Choroid plexus epithelial cell (primary cell): ENCODE results near the gene ADAMTS12.
"Not testable (repeated sequence)": the region's sequence is repeated elsewhere in the genome, so short reads cannot be mapped to it uniquely, and the experiment has no call there.

Experiments
- DNase-seq: peaks from one replicate; pipeline ENCODE4 v3.0.0-alpha.2; 2010; ENCODE audit warnings: low read depth
- H3K4me3 ChIP-seq: 2 replicates; pipeline ENCODE4 v1.5.1; 2011; ENCODE audit warnings: low read depth, mild to moderate bottlenecking, control low read depth, low read length, moderate library complexity
- TF ChIP-seq, protein P1 (sequence below): conservative IDR thresholded peaks from 2 replicates; pipeline ENCODE4 v1.5.1; 2011; ENCODE audit warnings: low read depth, mild to moderate bottlenecking, control low read depth, inconsistent platforms, low read length, moderate library complexity

Gene ADAMTS12

DNA sequence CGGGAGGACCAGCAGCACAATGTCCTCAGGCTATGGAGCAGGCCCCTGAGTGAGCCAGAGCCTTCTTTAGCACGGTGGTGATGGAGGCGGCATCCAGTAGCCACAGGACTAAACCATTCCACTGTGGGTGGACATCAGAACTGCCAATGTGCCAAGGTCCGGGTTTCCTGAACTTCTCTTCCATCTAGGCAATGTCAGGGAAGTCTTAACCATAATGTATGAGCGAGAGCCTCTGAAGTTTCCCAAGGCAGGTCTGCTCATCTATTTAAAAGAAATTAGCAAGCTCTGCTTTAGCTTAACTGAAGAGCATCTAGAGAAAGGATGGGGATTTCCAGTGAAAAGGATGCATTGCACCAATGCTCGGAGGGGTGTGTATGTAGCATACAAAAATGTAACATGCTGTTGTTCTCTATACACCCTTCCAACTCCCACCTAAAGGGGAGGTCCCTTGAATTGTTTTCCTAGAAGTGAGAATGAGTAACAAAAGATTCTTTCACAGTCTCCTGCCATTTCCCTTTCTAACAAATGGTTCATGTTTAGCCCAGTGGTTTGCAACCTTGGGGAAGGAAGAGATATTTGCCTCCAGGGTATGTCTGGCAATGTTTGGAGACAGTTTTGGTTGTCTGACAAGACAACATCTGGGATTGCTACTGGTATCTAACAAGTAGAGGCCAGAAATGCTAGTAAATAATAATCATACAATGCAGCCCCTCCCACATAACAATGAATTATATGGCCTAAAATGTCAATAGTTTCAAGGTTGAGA, 38.3 kb upstream of the ADAMTS12 start:
- no peak for DNase-seq
- TF ChIP-seq, protein P1, sequence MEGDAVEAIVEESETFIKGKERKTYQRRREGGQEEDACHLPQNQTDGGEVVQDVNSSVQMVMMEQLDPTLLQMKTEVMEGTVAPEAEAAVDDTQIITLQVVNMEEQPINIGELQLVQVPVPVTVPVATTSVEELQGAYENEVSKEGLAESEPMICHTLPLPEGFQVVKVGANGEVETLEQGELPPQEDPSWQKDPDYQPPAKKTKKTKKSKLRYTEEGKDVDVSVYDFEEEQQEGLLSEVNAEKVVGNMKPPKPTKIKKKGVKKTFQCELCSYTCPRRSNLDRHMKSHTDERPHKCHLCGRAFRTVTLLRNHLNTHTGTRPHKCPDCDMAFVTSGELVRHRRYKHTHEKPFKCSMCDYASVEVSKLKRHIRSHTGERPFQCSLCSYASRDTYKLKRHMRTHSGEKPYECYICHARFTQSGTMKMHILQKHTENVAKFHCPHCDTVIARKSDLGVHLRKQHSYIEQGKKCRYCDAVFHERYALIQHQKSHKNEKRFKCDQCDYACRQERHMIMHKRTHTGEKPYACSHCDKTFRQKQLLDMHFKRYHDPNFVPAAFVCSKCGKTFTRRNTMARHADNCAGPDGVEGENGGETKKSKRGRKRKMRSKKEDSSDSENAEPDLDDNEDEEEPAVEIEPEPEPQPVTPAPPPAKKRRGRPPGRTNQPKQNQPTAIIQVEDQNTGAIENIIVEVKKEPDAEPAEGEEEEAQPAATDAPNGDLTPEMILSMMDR, result no peak
- H3K4me3 ChIP-seq, result no peak overlapping the region

DNA sequence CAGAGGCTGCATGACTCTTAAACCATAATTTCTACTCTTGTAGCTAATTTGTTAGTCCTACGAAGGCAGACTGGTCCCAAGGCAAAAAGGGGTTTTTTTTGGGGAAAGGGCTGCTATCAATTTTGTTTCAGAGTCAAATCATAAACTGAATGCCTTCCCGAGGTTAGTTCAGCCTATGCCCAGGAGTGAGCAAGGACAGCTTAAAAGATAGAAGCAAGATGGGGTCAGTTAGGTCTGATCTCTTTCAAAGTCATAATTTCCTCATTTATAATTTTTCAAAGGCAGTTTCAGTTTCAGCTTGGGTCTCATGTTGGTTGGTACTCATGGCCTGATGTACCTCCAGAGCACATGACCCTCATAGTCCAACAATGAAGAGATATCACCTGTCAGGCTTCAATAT, 36.5 kb upstream of the ADAMTS12 start:
- TF ChIP-seq, protein P1, result no peak
- no peak for DNase-seq
- H3K4me3 ChIP-seq, result no peak overlapping the region

DNA sequence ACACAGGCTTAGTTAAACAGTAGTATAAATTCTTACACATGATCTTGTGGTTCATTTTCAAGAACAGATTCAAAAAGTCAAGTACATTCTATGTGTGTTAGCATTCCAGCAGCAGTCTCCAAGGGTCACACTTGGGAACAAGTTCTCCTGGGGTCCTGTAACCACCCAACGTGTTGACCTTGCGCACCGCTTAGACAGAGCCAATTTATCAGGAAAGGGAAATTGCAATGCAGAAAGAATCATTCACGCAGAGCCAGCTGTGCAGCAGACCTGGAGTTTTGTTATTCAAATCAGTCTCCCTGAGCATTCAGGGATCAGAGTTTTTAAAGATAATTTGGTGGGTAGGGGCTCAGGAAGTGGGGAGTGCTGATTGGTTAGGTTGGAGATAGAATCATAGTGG, 35.9 kb upstream of the ADAMTS12 start:
- H3K4me3 ChIP-seq, result no peak overlapping the region
- TF ChIP-seq, protein P1, result no peak
- peak; percentile 15 for DNase-seq

DNA sequence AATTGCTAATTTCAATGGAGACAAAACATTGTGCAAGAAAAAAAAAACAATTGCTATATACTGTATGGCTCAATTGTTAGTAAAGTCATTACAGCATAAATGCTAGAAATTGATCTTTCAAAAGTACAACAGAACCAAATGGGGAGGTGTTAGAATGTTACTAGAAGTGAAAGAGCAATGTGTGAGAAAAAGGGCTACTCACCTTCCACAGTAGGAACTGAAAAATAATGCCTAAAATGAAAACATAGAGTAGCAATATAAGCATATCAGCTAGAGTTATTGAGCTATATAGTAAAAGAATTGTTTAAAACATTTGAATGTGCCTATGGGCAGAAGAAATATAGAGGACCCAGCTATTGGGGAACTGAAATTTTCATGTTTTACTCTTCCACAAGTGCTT, 33.5 kb upstream of the ADAMTS12 start:
- TF ChIP-seq, protein P1, result no peak
- DNase-seq, result no peak
- H3K4me3 ChIP-seq, result no peak overlapping the region

DNA sequence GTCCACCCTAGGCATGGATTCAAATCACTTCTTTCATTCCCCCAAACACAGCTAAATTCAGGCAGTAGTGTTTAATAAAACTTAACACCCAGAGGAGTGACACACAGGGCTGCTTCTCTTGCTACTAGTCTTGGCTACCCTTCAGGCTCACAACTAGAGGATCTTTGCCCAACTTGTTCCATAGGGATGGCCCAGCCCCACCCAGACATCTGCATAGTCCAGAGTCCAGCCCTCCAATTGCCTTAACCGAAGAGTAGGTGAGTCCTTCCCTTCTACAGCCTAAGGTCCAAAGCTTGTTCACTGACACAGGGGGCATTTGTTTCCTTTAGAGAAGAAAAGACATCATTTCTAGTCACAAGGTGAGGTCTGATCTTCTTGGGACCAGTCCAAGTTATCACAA, 29.2 kb upstream of the ADAMTS12 start:
- TF ChIP-seq, protein P1, result no peak
- no peak for DNase-seq
- H3K4me3 ChIP-seq, result no peak overlapping the region

DNA sequence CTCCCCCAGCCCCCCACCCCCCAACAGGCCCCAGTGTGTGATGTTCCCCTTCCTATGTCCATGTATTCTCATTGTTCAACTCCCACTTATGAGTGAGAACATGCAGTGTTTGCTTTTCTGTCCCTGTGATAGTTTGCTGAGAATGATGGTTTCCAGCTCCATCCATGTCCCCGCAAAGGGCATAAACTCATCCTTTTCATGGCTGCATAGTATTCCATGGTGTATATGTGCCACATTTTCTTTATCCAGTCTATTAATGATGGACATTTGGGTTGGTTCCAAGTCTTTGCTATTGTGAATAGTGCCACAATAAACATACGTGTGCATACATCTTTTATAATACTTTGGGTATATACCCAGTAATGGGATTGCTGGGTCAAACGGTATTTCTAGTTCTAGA, 23.1 kb upstream of the ADAMTS12 start:
- H3K4me3 ChIP-seq, result not testable (repeated sequence)

DNA sequence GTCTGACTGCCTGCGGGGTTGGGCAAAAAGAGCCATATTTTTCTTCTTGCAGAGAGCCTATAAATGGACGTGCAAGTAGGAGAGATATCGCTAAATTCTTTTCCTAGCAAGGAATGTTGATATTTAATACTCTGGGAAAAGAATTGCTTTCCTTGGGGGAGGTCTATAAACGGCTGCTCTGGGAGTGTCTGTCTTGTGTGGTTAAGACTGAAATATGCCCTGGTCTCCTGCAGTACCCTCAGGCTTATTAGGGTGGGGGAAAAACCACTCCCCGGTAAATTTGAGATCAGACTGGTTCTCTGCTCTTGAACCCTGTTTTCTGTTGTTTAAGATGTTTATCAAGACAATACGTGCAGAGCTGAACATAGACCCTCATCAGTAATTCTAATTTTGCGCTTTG, 14.5 kb upstream of the ADAMTS12 start:
- DNase-seq, result peak; percentile 18
- not testable (repeated sequence) for H3K4me3 ChIP-seq

More for the DNA sequence above, 23.1 kb upstream of the ADAMTS12 start:
- not testable (repeated sequence) for DNase-seq

DNA sequence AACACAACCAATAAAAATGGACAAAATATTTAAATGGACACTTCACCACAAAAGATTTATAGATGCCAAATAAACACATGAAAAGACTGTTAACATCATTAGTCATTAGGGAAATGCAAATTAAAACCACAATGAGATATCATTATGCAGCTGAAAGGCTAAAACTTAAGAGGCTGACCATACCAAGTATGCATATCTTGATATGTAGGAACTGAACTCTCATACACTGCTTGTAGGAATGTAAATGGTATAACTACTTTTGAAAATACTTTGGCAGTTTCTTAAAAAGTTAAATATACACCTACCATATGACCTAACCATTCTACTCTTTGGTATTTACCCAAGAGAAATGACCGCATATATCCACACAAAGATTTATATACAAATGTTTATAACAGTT, 13.6 kb upstream of the ADAMTS12 start:
- TF ChIP-seq, protein P1, result no peak
- no peak for DNase-seq
- H3K4me3 ChIP-seq, result no peak overlapping the region
